Measurements from ENCODE around the gene ATXN1. TPM values are rescaled to one million over a fixed set of nuclear protein-coding genes. Genes with fewer than 3 reads are reported as not detected.

The ATXN1 gene
- polyA plus RNA-seq, 1 of the 3 experiments (the other 2 are of a cell fraction): 7.9 TPM

DNA sequence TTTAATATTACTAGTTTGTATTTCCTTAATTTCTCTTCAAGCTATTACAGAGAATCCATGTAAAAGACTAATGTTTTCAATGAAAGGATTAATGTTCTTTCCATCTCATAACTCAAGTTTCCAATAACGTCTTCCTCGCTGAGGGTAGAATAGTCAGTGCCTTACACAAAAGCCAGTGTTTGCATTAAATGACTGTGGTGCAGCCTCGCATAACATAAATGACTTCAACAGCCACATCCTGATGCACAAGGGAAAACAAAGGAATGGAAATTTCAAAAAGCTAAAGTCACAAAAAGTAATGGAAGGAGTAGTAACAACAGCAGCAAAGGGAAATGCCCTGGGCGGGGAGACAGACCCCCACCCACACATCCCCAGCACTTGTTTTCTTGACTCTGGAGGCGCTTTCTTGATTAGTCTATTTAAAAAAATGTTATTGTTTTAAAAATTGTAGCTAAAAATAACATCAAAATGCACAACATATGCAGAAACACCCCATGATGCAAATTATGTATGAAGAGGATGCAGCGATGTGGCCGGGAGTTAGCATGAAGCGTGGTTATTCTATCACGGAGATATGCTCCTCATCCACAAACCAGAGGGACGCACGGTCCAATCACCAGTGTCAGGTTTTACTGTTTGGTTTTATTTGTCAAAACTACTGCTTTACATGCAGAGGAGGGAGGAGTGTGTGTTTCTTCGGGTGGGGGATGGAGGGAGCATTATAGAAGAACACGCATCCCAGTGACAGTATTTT, 294.3 kb downstream of the ATXN1 start (continued):
- TF ChIP-seq RAD21 (IDR thresholded peaks at IDR 0.05; ENCODE audit: low read length) (no peak), RXRA (IDR thresholded peaks at IDR 0.05; ENCODE audit: borderline replicate concordance, low read depth) (no peak), FOSL2 (IDR thresholded peaks at IDR 0.05; ENCODE audit: borderline replicate concordance, low read depth) (no peak)

GRCh38 chr6:16464045-16464444, 297.2 kb downstream of the ATXN1 start:
- no peak overlapping the region for H3K9ac ChIP-seq

More at GRCh38 chr6:16464045-16464444, 297.2 kb downstream of the ATXN1 start:
- Histone ChIP-seq H2AFZ (ENCODE audit: low read depth) (no peak overlapping the region), H3F3A (replicated peaks; ENCODE audit: insufficient read depth) (no peaks in the 10 kb centered on the region), H3K79me2 (ENCODE audit: insufficient read depth) (peaks cover 8% of the 10 kb centered on the region; the same call in 1 of the 2 replicates), H4K20me1 (ENCODE audit: insufficient read depth) (no peaks in the 10 kb centered on the region), H3K4me1 (ENCODE audit: control insufficient read depth in 1 of 2, insufficient read depth in 2 of 2, low read depth in 1 of 2, low read length in 1 of 2) (no peaks in the 10 kb centered on the region), H3K9me2 (no peaks in the 10 kb centered on the region), H3K4me2 (no peak overlapping the region), H3K4me3 (ENCODE audit: low read depth in 2 of 2, low read length in 1 of 2) (no peak overlapping the region), H3K27ac (ENCODE audit: low read depth in 2 of 2, low read length in 1 of 2) (no peak overlapping the region), H3K9me3 (no peaks in the 10 kb centered on the region), H3K27me3 (ENCODE audit: insufficient read depth) (no peaks in the 10 kb centered on the region), H3K36me3 (replicated peaks in 1 of 2; ENCODE audit: control insufficient read depth in 1 of 2, insufficient read depth in 2 of 2, low read length in 1 of 2) (peaks cover 0 to 3% of the 10 kb centered on the region in 2 experiments)
- TF ChIP-seq FOXM1 (IDR thresholded peaks at IDR 0.05; ENCODE audit: low read depth) (no peak), EP300 (IDR thresholded peaks at IDR 0.05; ENCODE audit: borderline replicate concordance in 1 of 2, low read depth in 1 of 2, low read length in 1 of 2) (no peak), FOXJ3 (CRISPR knock-in tag; IDR thresholded peaks at IDR 0.05) (no peak), MEF2A (IDR thresholded peaks at IDR 0.05; ENCODE audit: borderline replicate concordance, low read depth) (no peak), IRF3 (IDR thresholded peaks at IDR 0.05; ENCODE audit: low read depth, low read length) (no peak), SIN3A (IDR thresholded peaks at IDR 0.05; ENCODE audit: borderline replicate concordance, low read depth, low read length) (no peak), USF2 (IDR thresholded peaks at IDR 0.05; ENCODE audit: borderline replicate concordance, low read depth, low read length) (no peak), JUND (IDR thresholded peaks at IDR 0.05) (no peak), EZH2phosphoT487 (IDR thresholded peaks at IDR 0.05; ENCODE audit: borderline replicate concordance, low read depth) (no peak), MXI1 (IDR thresholded peaks at IDR 0.05; ENCODE audit: low read depth, low read length) (no peak), PBX3 (IDR thresholded peaks at IDR 0.05) (no peak), FOSL2 (IDR thresholded peaks at IDR 0.05; ENCODE audit: borderline replicate concordance, low read depth) (no peak), GATA2 (CRISPR knock-in tag; IDR thresholded peaks at IDR 0.05) (no peak), NRF1 (IDR thresholded peaks at IDR 0.05; ENCODE audit: low read depth, low read length) (no peak), POLR2AphosphoS5 (IDR thresholded peaks at IDR 0.05; ENCODE audit: low read depth, low read length) (no peak)
- TF ChIP-seq, protein P1, sequence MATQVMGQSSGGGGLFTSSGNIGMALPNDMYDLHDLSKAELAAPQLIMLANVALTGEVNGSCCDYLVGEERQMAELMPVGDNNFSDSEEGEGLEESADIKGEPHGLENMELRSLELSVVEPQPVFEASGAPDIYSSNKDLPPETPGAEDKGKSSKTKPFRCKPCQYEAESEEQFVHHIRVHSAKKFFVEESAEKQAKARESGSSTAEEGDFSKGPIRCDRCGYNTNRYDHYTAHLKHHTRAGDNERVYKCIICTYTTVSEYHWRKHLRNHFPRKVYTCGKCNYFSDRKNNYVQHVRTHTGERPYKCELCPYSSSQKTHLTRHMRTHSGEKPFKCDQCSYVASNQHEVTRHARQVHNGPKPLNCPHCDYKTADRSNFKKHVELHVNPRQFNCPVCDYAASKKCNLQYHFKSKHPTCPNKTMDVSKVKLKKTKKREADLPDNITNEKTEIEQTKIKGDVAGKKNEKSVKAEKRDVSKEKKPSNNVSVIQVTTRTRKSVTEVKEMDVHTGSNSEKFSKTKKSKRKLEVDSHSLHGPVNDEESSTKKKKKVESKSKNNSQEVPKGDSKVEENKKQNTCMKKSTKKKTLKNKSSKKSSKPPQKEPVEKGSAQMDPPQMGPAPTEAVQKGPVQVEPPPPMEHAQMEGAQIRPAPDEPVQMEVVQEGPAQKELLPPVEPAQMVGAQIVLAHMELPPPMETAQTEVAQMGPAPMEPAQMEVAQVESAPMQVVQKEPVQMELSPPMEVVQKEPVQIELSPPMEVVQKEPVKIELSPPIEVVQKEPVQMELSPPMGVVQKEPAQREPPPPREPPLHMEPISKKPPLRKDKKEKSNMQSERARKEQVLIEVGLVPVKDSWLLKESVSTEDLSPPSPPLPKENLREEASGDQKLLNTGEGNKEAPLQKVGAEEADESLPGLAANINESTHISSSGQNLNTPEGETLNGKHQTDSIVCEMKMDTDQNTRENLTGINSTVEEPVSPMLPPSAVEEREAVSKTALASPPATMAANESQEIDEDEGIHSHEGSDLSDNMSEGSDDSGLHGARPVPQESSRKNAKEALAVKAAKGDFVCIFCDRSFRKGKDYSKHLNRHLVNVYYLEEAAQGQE (IDR thresholded peaks at IDR 0.05; ENCODE audit: low read depth, low read length): no peak
- TF ChIP-seq, protein P2, sequence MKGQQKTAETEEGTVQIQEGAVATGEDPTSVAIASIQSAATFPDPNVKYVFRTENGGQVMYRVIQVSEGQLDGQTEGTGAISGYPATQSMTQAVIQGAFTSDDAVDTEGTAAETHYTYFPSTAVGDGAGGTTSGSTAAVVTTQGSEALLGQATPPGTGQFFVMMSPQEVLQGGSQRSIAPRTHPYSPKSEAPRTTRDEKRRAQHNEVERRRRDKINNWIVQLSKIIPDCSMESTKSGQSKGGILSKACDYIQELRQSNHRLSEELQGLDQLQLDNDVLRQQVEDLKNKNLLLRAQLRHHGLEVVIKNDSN (IDR thresholded peaks at IDR 0.05; ENCODE audit: borderline replicate concordance, low read depth): no peak
- TF ChIP-seq, protein P3, sequence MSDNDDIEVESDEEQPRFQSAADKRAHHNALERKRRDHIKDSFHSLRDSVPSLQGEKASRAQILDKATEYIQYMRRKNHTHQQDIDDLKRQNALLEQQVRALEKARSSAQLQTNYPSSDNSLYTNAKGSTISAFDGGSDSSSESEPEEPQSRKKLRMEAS (IDR thresholded peaks at IDR 0.05; ENCODE audit: low read depth): no peak
- no peak for DNase-seq
- WGBS (ENCODE audit: low lambda C conversion rate): 75% methylated on average over 3 of the region's 3 CpGs
- ChIA-PET CTCF (no interaction called here), POLR2A (no interaction called here)

Data from SK-N-SH (cell line).